Measurements from ENCODE around the gene GCC2.
"Not testable (repeated sequence)": the region's sequence is repeated elsewhere in the genome, so short reads cannot be mapped to it uniquely, and the experiment has no call there.

The GCC2 gene

GRCh38 chr2:108514478-108514877 is 65.5 kb downstream of the GCC2 start:
- not testable (repeated sequence) for FAIRE-seq; DNase-seq (ENCODE audit: low spot score)

DNA sequence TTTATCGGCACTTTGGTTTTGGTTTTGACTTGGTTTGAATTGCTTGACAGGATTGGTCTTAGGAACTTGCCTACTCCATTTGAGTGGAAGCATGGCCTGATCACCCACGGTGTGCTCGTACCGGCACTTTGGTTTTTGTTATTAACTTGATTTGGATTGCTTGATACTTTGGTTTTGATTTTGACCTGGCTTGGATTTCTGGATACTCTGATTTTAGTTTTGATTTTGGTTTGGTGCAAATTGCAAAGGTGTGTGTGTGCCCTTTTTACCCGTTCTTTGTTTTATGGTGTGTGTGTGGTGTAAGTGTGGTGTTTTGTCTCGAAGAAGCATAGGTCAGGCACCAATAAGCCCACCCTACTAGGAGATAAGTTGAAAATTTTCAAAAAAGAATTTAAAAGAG is 75.7 kb downstream of the GCC2 start:
- not testable (repeated sequence) for DNase-seq (ENCODE audit: low spot score); FAIRE-seq

GRCh38 chr2:108525258-108525657 is 76.3 kb downstream of the GCC2 start:
- not testable (repeated sequence) for DNase-seq (ENCODE audit: low spot score); FAIRE-seq

DNA sequence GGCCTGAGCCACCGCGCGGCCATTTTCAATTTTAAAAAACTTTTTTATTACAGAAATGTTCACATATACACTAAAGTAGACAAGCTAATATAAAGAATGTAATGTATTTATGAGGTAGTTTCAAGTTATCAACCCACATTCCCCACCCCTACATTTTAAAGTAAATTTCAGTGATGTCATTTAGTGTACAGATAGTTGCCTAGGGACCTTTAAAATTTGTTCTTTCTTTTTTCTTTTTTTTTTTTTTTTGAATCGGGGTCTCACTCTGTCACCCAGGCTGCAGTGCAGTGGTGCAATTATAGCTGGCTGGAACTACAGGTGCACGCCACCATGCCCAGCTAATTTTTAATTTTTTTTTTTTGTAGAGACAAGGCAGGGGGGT is 82.7 kb downstream of the GCC2 start:
- FAIRE-seq (no peak), DNase-seq (ENCODE audit: low spot score) (no peak)

DNA sequence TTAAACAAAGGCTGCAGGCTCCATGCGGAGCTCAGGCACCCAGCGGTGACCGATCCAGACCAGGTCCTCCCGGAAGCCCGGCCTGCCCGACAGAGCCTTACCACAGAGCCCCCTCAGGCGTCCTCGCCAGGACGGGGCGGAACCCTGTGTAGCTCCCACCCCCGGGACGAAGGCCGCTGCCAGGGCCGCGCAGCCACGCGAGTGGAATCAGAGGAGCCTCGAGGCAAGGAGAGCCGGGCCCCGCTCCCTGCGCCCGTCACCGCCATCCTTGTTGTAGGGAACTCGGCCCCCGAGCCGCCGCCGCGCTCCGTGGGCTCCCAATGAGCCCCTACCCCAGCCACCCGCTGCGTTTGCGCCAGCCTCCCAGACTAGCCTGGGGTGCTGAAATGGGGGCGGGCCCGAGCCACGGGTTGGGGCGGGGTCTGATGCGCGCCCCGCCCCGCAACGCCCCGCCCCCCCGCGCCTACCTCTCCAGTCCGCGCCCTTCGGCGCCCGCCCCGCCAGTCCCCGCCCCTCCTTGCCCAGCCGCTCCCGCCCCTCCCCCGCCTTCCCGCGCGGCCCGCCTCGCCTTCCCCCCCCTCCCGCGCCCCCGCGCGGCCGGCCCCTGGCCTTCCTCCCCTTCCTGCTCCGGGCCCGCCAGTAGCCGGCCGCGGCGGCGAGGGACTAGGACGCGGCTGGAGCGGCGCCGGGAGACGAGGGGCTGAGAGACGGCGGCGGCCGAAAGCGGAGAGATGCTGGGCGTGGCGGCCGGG is 85.0 kb downstream of the GCC2 start, which contains the start of gene LIMS1:
LIMS1 (plus strand) TSS at position 639 of the 752 bp plus-strand sequence; CDS start at position 732, 93 bp downstream.
- FAIRE-seq, result peak; percentile 53
- peak; percentile 98 for DNase-seq (ENCODE audit: low spot score)

DNA sequence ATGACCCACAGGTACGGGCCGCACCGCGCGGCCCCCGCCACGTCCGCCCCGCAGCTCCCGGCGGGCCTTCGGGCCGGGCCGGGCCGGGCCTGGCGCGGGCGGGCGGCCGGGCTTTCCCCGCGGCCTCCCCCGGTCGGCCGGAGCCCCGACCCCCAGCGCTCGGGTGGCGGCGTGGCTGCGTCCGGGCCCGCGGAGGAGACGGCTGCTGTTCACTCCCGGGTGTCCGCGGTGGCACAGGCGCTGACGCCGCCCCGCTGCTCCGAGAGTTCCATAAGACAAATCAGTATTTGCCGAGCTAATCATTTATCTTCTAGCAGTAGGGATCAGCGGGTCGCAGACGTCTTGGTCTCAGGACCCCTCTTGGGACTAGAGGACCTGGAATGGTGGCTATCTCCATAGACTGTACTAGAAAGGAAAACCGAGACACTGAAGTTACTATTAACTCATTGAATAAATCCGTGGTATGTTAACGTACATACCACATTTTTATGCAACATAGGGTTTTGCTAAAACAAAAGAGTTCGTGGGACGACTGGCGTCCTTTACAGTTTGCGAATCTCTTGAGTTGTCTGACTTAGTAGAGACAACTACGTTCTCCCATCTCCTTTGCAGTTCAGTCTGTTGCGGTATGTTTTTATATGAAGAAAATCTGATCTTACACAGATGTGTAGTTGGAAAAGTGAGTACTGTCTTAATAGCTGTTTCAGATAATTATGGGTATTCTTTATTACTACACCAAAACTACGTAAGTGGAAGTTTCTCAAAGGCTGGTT is 85.8 kb downstream of the GCC2 start:
- peak; percentile 52 for DNase-seq (ENCODE audit: low spot score)
- FAIRE-seq, result no peak

GRCh38 chr2:108535357-108535631 is 86.3 kb downstream of the GCC2 start:
- FAIRE-seq (peak; percentile 52), DNase-seq (ENCODE audit: low spot score) (no peak)

DNA sequence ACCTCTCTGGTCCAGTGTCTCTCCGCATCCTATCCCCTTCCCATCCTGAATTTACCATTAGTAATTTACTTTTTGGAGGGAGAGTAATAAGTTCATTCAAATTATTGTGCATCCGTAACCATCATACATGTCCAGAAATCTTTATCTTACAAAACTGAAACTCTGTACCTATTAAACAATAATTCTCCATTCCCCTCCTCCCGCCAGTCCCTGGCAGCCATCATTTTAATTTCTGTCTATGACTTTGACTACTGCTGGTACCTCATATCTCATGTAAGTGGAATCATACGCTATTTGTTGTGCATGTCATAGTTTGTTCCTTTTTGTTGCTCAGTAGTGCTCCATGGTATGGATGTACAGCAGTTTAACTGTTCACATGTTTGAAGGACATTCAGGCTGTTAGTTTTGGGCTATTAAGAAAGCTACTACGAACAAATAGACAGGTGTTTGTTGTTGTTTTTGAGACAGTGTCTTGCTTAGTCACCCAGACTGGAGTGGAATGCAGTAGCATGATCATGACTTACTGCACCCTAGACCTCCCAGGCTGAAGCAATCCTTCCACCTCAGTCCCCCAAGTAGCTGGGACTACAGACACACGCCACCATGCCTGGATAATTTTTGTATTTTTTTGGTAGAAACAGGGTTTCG is 87.3 kb downstream of the GCC2 start:
- FAIRE-seq (peak; percentile 35), DNase-seq (ENCODE audit: low spot score) (no peak)

GRCh38 chr2:108536911-108537310 is 87.9 kb downstream of the GCC2 start:
- DNase-seq (ENCODE audit: low spot score), result no peak
- FAIRE-seq, result no peak

- FAIRE-seq, result no peak
Observed at GRCh38 chr2:108538000-108538625, 89.1 kb downstream of the GCC2 start.

GRCh38 chr2:108541451-108541850 is 92.4 kb downstream of the GCC2 start:
- FAIRE-seq (no peak), DNase-seq (ENCODE audit: low spot score) (no peak)

More at GRCh38 chr2:108538000-108538625, 89.1 kb downstream of the GCC2 start:
- no peak for DNase-seq (ENCODE audit: low spot score)

DNA sequence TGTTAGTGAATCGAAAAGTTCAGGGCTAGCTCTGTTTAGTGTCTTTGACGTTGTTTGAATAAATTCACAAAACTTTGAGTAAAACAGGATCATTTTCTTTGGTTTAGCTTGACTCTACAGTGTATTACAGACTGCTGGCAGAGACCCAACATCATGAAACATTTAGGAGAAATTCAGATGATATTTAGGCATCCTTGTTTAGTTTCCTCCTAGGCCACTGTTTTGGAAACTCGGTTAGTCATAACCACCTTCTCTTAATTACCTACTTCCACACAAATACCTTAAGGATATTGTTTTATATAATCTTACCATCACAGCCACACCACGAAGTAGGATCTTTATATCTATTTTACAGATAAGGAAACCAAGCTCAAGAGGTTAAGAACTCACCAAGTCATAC is 93.1 kb downstream of the GCC2 start:
- FAIRE-seq (no peak), DNase-seq (ENCODE audit: low spot score) (no peak)

- FAIRE-seq, result no peak
- DNase-seq (ENCODE audit: low spot score), result no peak
Observed at GRCh38 chr2:108547606-108548005, 98.6 kb downstream of the GCC2 start.

GRCh38 chr2:108548208-108549003 is 99.4 kb downstream of the GCC2 start:
- no peak for DNase-seq (ENCODE audit: low spot score)
- FAIRE-seq, result no peak

DNA sequence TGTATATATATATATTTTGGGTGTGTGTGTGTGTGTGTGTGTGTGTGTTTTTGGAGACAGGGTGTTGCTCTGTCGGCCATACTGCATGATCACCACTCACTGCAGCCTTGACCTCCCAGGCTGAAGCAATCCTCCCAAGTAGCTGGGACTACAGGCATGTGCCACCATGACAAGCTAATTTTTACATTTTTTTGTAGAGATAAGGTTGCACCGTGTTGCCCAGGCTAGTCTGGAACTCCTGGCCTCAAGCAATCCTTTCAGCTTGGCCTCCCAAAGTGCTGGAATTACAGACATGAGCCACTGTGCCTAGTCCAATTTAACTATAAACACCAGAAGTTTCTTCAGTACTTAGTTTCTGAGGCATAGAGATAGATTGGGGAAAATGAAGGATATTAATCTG is 103.6 kb downstream of the GCC2 start:
- DNase-seq (ENCODE audit: low spot score) (no peak), FAIRE-seq (no peak)

- FAIRE-seq (no peak), DNase-seq (ENCODE audit: low spot score) (no peak)
Observed at GRCh38 chr2:108553209-108553919, 104.4 kb downstream of the GCC2 start.

GRCh38 chr2:108554528-108554927 is 105.5 kb downstream of the GCC2 start:
- DNase-seq (ENCODE audit: low spot score) (no peak), FAIRE-seq (no peak)

DNA sequence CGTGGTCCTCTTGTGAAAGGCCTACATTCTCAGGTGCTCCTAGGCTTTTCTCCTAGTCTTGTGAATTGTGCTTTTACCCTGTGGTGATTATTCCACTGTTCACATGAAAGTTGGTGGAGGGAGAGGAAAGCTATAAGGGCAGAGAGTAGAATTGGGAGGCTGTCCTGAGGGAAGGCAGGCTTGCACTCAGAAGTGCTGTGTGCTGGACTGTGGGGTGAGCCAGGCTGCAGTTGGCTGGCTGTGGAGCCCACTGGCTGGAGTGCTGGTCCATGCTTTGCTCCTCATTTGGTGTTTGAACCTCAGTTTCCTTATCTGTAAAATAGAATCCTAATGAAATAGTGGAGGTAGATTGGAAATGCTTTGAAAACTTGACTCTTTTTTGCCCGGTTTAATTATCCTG is 106.6 kb downstream of the GCC2 start:
- FAIRE-seq, result no peak

GRCh38 chr2:108556581-108556980 is 107.6 kb downstream of the GCC2 start:
- FAIRE-seq; DNase-seq (ENCODE audit: low spot score): not testable (repeated sequence)

More for the DNA sequence above, 106.6 kb downstream of the GCC2 start:
- DNase-seq (ENCODE audit: low spot score), result no peak

All from urothelium cell line (cell line).